PC-3 (cell line): ENCODE measurements around the gene CAMSAP1.

Source experiments
- CTCF ChIP-seq: fragments of 300-600 bp; sonication (generic); conservative IDR thresholded peaks from 2 replicates; pipeline ENCODE4 v1.5.1; 2017; ENCODE audit warnings: antibody characterized with exemption, low read depth, mild to moderate bottlenecking, low read length
- EZH2 ChIP-seq: fragments of 300-600 bp; sonication (generic); IDR thresholded peaks from one replicate; pipeline ENCODE4 v1.6.1; 2017; ENCODE audit warnings: antibody characterized with exemption, mild to moderate bottlenecking, low read length; ENCODE audit not compliant: unreplicated experiment

GRCh38 chr9:135888126-135888765 lies 19.1 kb downstream of the CAMSAP1 start:
- TF ChIP-seq CTCF, result no peak
- TF ChIP-seq EZH2, result no peak
